Sciatic nerve (tissue), 2 donors: ENCODE results near the gene DUSP18. TPM values are rescaled to one million over a fixed set of nuclear protein-coding genes. Genes with fewer than 3 reads are reported as not detected.
A peak's percentile ranks its signal among the peaks of the same experiment; 100 is the strongest.
"Not testable (repeated sequence)": the region's sequence is repeated elsewhere in the genome, so short reads cannot be mapped to it uniquely, and the experiment has no call there.

Source experiments
- ATAC-seq: fragments of 200-7000 bp; cut with Tn5 transposase; one replicate; pipeline ENCODE4 v1.9.1; 2020; ENCODE audit warnings: mild to moderate bottlenecking, moderate library complexity
- DNase-seq: peaks from one replicate; pipeline ENCODE4 v3.0.0-alpha.2; 2020; ENCODE audit warnings: low spot score
- intact Hi-C: fragments of 100-400 bp; cut with DNase I; formaldehyde crosslinking; loops from one replicate; pipeline ENCODE4 v1.14.2; 2022
- total RNA-seq: library from RNA; stranded (reverse); fragmentation: NEBNext Ultra II Directional; extraction: Animal tissue kit (Norgen Biotek cat#: 25700); gene quantifications from one replicate; pipeline ENCODE4 v1.2.1, GENCODE V29; 2021
- donor health status: DM: no; HTN: no; CAD: no.
- donor health status: DM: no; HTN: no; CAD: no.

DUSP18 gene
- total RNA-seq, 1 donor from 2014 or later: 12.3 TPM

- DNase-seq (no peak), ATAC-seq (no peak)
- intact Hi-C loops: no loop called here
These were observed 13.5 kb upstream of the DUSP18 start for GRCh38 chr22:30680991-30681770.

DNA sequence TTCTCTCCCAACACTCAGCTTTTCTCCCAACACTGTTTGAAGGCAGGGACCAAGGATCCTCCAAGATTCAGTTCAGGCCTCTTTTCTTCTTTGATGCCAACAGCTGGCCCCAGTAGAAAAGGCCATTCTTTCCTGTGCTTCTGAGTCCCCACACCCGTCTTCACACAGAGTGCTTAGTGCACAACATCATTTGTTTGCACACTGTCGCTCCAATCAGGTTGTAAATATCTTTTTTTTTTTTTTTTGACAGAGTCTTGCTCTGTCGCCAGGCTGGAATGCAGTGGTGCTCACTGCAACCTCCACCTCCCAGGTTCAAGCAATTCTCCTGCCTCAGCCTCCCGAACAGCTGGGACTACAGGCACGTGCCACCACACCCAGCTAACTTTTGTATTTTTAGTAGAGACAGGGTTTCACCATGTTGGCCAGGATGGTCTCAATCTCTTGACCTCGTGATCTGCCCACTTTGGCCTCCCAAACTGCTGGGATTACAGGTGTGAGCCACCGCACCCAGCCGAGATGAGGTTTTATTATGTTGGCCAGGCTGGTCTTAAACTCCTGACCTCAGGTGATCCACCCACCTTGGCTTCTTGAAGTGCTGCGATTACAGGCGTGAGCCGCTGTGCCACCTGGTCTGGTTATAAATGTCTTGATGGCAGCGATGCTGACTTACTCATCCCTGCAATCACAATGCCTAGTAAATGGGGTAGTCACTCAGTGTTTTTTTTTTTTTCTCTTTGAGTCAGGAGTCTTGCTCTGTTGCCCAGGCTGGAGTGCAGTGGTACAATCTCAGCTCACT is 12.4 kb upstream of the DUSP18 start:
- intact Hi-C loops, ATAC-seq: not testable (repeated sequence)

GRCh38 chr22:30676565-30676964 is 8.9 kb upstream of the DUSP18 start:
- intact Hi-C loops, ATAC-seq, DNase-seq: not testable (repeated sequence)

More for the DNA sequence above, 12.4 kb upstream of the DUSP18 start:
- not testable (repeated sequence) for DNase-seq

DNA sequence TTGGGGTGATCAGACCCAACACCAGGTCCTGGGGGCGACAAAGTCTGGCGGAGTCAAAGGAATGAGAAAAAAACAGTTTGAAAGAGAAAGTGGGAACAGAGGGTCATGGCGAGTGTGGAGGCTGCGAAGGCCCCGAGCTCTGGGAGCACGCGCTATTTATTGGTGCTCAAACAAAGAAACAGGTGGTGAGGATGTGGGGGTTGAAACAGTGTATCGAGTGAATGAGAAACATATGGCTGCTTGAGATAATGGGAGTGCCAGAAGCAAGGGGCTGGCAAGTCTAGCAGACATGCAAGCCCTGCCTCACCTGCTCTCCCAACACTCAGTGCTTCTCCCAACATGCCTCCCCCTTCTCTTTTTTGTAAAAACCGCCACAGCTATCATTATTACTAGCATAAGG is 7.8 kb upstream of the DUSP18 start:
- ATAC-seq (no peak), DNase-seq (no peak)
- intact Hi-C loops: no loop called here

GRCh38 chr22:30674482-30674881 is 6.8 kb upstream of the DUSP18 start:
- ATAC-seq (no peak), DNase-seq (no peak)
- intact Hi-C loops: no loop called here

DNA sequence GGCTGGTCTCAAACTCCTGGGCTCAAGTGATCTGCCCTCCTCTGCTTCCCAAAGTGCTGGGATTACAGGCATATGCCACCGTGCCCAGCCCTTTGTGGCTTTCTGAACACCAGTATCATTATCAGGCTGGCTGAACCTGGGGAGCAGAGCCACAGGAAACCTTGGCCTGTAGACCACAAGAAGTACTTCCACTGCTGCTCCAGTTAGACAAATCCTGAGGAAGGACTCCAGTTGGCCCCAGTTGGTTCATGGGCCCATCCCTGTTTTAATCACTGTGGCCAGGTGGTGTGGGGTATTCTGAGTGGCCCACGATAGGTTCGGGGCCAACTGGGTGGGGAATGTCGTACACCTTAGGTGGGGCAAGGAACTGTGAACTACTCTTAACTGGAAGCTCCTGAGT is 5.5 kb upstream of the DUSP18 start:
- DNase-seq (no peak), ATAC-seq (no peak)
- intact Hi-C loops: no loop called here

DNA sequence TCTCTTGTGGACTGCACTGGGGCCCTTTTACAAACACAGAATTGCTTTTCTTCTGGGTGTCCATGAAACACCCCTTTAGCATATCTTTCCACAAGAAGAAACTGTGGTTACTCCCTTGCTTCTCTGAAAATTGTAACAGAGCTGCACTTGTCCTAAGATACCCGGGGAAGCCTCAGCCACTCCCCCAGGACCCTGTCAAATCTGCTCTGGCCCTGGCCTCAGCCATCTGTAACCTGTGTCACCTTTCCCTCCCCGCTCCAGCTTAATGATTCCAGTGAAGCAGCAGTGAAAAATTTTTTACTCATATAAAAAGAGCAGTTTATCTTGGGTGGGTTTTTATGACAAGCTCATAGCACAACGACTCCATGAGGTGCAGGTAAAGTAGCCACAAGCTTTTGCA is 3.4 kb upstream of the DUSP18 start:
- ATAC-seq: no peak
- intact Hi-C loops: no loop called here
- no peak for DNase-seq

DNA sequence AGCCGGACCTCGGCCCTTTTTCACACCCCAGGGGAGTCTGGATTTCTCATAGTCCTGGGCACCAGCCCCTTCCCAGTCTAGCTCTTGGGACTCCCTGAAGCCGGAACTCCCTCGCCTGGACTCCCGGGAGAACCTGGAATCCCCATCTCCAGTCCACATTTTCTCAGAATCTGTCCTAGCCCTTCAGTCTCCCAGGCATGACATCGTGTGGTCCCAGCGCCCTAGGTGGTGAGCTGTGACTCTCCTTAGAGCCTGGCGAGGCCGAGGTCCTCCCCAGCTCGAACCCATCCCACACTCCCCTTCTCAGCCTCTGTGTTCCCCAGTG is 673 bp upstream of the DUSP18 start:
- ATAC-seq: no peak

DNA sequence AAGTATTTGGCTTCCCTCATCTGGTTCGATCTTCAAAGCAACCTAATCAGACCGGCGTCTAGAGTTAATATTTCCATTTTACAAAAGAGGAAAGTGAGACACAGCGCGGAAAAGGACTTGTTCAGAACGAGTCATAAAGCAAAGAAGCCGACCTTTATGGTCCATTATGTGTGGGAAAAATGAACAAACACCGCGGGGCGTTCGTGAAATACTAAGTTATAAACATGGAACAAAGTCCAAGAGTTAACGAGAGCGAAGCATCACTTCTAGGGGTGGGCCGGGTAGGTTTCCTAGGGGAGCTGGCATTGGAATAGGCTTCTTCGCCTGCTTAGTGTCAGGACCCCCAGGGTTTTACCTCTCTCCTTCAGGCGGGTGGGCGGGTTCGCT is 575 bp downstream of the DUSP18 start:
- ATAC-seq: peak; percentile 4
- no peak for DNase-seq
- intact Hi-C loops: no loop called here

More for the DNA sequence above, 673 bp upstream of the DUSP18 start:
- no peak for DNase-seq
- intact Hi-C loops: no loop called here

GRCh38 chr22:30665786-30666185 is 1.9 kb downstream of the DUSP18 start:
- DNase-seq: no peak
- no peak for ATAC-seq
- intact Hi-C loops: no loop called here

GRCh38 chr22:30665266-30665665 is 2.4 kb downstream of the DUSP18 start:
- DNase-seq: no peak
- intact Hi-C loops: no loop called here
- ATAC-seq: no peak

GRCh38 chr22:30664798-30665197 is 2.9 kb downstream of the DUSP18 start:
- intact Hi-C loops: no loop called here
- DNase-seq: no peak

GRCh38 chr22:30662040-30662439 is 5.6 kb downstream of the DUSP18 start:
- DNase-seq (no peak), ATAC-seq (no peak)
- intact Hi-C loops: no loop called here

More at GRCh38 chr22:30664798-30665197, 2.9 kb downstream of the DUSP18 start:
- ATAC-seq: no peak

DNA sequence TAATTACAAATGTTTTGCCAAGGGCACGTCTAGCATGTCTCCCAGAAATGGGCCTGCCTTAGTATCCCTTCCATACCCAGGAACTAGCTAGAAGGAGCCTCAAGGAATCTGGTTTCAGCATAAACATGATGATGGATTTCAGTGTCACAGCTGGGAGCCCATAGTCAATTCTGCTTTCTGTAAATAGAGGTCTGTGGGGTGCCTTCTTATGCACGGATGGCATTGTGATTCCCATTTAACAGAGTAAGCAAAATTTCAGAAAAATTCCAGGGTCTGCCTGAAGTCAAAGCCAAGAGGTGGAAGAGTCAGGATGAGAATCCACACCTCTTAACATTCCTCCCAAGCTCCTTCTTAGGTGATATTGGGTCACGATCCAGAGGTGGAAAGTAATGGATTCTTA is 12.1 kb downstream of the DUSP18 start:
- ATAC-seq (no peak), DNase-seq (no peak)
- intact Hi-C loops: no loop called here

GRCh38 chr22:30654361-30654760 is 13.3 kb downstream of the DUSP18 start:
- no peak for ATAC-seq
- intact Hi-C loops: no loop called here
- no peak for DNase-seq

DNA sequence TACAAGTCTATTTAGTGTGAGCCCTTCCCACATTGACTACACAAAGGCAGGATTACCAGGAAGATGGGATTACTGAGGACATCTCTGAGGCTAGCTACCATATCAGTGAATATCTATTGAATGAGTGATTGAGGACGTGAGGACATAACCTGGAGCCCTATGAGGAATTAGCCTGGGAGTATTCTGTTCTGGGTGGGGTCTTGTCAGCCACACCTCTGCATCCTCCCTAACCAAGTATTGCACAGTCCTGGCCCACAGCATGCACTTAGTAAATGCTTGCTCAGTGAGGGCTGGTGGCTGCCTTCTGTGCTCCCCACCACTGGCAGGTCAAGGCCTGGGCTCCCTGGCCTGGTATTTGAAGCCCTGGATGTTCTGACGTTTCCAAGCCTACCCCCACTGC is 14.8 kb downstream of the DUSP18 start:
- ATAC-seq: no peak
- DNase-seq: no peak
- intact Hi-C loops: no loop called here

- ATAC-seq (no peak), DNase-seq (no peak)
- intact Hi-C loops: no loop called here
These were observed 17.1 kb downstream of the DUSP18 start for GRCh38 chr22:30650508-30651116.

DNA sequence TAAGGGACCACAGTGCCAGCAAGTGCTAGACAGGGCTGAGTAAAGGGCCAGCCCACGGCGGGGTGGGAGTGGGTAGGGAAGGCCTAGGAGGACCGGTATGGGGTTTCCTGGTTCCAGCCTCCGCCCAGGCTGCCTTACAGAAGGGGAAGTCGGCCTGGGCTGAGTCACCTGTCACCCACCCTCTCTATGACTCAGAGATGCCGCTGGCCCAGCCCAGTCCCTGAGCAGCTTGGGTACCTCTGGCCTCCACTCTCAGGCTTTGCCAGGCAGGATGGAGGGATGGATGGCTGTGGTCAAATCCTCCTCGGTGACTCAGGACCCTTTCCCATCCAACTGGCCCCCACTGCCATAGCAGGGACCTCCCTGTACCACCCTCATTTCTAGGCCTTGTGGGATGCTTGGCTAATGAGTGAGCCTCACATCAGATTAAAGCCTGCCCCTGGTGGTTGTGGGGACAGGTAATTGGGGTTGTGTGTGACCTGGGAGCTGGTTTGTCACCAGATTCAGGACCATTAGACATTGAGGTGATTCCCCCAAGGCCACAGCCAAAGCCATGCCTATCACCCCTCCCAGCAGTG is 18.2 kb downstream of the DUSP18 start:
- no peak for DNase-seq
- intact Hi-C loops: no loop called here
- ATAC-seq: peak; percentile 52

GRCh38 chr22:30648825-30649224 is 18.9 kb downstream of the DUSP18 start:
- intact Hi-C loops: no loop called here
- ATAC-seq: no peak
- DNase-seq: no peak

DNA sequence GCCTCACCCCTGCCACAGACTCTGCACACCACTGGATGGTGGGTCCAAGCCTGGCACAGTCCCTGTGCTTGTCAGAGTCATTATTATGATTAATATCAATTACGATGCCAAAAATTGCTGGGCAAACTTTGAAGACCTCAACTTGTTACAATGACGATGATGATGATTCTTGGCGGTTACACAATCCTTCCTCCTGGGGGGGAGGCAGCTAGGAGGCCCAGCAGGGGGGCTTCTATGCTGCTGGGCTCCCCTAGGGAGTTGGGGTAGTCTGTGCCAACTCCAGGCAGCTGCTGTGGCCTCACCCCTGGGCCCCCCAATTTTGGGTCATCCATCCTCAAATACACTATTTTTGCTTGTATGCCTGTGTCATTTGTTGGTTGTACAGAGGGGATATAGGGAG is 20.1 kb downstream of the DUSP18 start:
- intact Hi-C loops: no loop called here
- ATAC-seq: no peak
- DNase-seq: no peak
